ENCODE results near the gene SPTAN1. TPM values are rescaled to one million over a fixed set of nuclear protein-coding genes. Genes with fewer than 3 reads are reported as not detected.

Gene SPTAN1
- total RNA-seq, 1 experiment from 2014 or later, result 111 TPM

GRCh38 chr9:128675382-128675781 lies 123.0 kb downstream of the SPTAN1 start (continued):
- TF ChIP-seq REST (IDR thresholded peaks at IDR 0.05; ENCODE audit: low read depth), result no peak

GRCh38 chr9:128677794-128678193 lies 125.4 kb downstream of the SPTAN1 start:
- H3K4me2 ChIP-seq (ENCODE audit: low read length), result no peak overlapping the region
- H3K9ac ChIP-seq (ENCODE audit: low read length), result no peak overlapping the region
- H3K36me3 ChIP-seq (ENCODE audit: control insufficient read depth in 1 of 2, insufficient read depth in 2 of 2, low read length in 2 of 2), result no peaks in the 10 kb centered on the region; a peak in 1 of 4 replicates
- H3K4me3 ChIP-seq (replicated peaks in 1 of 2; ENCODE audit: low read depth in 1 of 2, low read length in 2 of 2), result no peak overlapping the region
- H4K20me1 ChIP-seq (ENCODE audit: insufficient read depth), result no peaks in the 10 kb centered on the region
- ChIA-PET POLR2A (interaction anchor here (0.6 kb wide), 2 partner anchors 18 to 56 kb away, joined by 3 read pairs; no protein-coding TSS in a partner anchor), CTCF (no interaction called here), RAD21 (ENCODE audit: low non-redundant PET in 1 of 2, low total read pairs in 2 of 2, uncharacterized antibody in 2 of 2, unreplicated experiment in 2 of 2) (no interaction called here)
- H3K79me2 ChIP-seq (ENCODE audit: insufficient read depth, low read length), result peaks cover 31% of the 10 kb centered on the region; the same call in 1 of the 2 replicates
- H3K27me3 ChIP-seq (ENCODE audit: insufficient read depth, low read length), result no peaks in the 10 kb centered on the region
- H2AFZ ChIP-seq (ENCODE audit: low read depth, low read length, poor library complexity, severe bottlenecking), result no peak overlapping the region
- no peak for TF ChIP-seq POLR2AphosphoS5 (IDR thresholded peaks at IDR 0.05; ENCODE audit: low read depth, low read length)
- TF ChIP-seq, protein P1, sequence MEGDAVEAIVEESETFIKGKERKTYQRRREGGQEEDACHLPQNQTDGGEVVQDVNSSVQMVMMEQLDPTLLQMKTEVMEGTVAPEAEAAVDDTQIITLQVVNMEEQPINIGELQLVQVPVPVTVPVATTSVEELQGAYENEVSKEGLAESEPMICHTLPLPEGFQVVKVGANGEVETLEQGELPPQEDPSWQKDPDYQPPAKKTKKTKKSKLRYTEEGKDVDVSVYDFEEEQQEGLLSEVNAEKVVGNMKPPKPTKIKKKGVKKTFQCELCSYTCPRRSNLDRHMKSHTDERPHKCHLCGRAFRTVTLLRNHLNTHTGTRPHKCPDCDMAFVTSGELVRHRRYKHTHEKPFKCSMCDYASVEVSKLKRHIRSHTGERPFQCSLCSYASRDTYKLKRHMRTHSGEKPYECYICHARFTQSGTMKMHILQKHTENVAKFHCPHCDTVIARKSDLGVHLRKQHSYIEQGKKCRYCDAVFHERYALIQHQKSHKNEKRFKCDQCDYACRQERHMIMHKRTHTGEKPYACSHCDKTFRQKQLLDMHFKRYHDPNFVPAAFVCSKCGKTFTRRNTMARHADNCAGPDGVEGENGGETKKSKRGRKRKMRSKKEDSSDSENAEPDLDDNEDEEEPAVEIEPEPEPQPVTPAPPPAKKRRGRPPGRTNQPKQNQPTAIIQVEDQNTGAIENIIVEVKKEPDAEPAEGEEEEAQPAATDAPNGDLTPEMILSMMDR (IDR thresholded peaks at IDR 0.05 in 2 of 3, conservative IDR thresholded peaks at IDR 0.05 in 1 of 3; ENCODE audit: borderline replicate concordance in 1 of 3, insufficient read depth in 1 of 3, low read depth in 2 of 3, low read length in 2 of 3), result no peak
- no peak for TF ChIP-seq CBX3 (IDR thresholded peaks at IDR 0.05; ENCODE audit: low read depth)
- TF ChIP-seq REST (IDR thresholded peaks at IDR 0.05; ENCODE audit: low read depth), result no peak
- TF ChIP-seq ATF3 (IDR thresholded peaks at IDR 0.05), result no peak
- TF ChIP-seq JUND (IDR thresholded peaks at IDR 0.05), result no peak
- TF ChIP-seq, protein P2, sequence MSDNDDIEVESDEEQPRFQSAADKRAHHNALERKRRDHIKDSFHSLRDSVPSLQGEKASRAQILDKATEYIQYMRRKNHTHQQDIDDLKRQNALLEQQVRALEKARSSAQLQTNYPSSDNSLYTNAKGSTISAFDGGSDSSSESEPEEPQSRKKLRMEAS (IDR thresholded peaks at IDR 0.05), result no peak
- no peak for TF ChIP-seq FOSL1 (IDR thresholded peaks at IDR 0.05; ENCODE audit: low read depth)
- TF ChIP-seq SIN3A (IDR thresholded peaks at IDR 0.05; ENCODE audit: low read depth), result no peak
- no TSS peak for BruUV-seq (replicated peaks)
- no peaks in the 10 kb centered on the region for H3K9me2 ChIP-seq (ENCODE audit: insufficient read depth)
- H3K4me1 ChIP-seq (ENCODE audit: control insufficient read depth in 1 of 2, insufficient read depth in 2 of 2, low read length in 2 of 2), result peaks cover 3 to 4% of the 10 kb centered on the region in 2 experiments; a peak in 2 of 4 replicates
- intact Hi-C loops (cut with micrococcal nuclease), result no loop called here
- DNase-seq (ENCODE audit: low read depth, low spot score), result no peak
- H3K27ac ChIP-seq (ENCODE audit: low read depth, low read length), result no peak overlapping the region
- ATAC-seq, result no peak
- no peaks in the 10 kb centered on the region for H3K9me3 ChIP-seq (ENCODE audit: control insufficient read depth in 1 of 2, insufficient read depth in 1 of 2, low read depth in 1 of 2, low read length in 2 of 2)
